Thyroid gland (tissue), 4 donors: ENCODE measurements around the gene MLNR.

Source experiments
- CTCF ChIP-seq, 6 experiments: fragments of 200-600 bp in 3 of 6; fragments of 450-650 bp in 3 of 6; sonication (generic) in 3 of 6; IDR thresholded peaks; one replicate each; pipeline ENCODE4 v1.5.1; 2016 to 2019; ENCODE audit warnings: antibody characterized with exemption in 6 of 6, mild to moderate bottlenecking in 2 of 6, inconsistent platforms in 1 of 6, moderate library complexity in 1 of 6
- POLR2A ChIP-seq, 2 donors: fragments of 450-650 bp; IDR thresholded peaks; one replicate each; pipeline ENCODE4 v1.6.1; 2017; ENCODE audit warnings: antibody characterized with exemption in 2 of 2, mild to moderate bottlenecking in 2 of 2, moderate library complexity in 1 of 2

DNA sequence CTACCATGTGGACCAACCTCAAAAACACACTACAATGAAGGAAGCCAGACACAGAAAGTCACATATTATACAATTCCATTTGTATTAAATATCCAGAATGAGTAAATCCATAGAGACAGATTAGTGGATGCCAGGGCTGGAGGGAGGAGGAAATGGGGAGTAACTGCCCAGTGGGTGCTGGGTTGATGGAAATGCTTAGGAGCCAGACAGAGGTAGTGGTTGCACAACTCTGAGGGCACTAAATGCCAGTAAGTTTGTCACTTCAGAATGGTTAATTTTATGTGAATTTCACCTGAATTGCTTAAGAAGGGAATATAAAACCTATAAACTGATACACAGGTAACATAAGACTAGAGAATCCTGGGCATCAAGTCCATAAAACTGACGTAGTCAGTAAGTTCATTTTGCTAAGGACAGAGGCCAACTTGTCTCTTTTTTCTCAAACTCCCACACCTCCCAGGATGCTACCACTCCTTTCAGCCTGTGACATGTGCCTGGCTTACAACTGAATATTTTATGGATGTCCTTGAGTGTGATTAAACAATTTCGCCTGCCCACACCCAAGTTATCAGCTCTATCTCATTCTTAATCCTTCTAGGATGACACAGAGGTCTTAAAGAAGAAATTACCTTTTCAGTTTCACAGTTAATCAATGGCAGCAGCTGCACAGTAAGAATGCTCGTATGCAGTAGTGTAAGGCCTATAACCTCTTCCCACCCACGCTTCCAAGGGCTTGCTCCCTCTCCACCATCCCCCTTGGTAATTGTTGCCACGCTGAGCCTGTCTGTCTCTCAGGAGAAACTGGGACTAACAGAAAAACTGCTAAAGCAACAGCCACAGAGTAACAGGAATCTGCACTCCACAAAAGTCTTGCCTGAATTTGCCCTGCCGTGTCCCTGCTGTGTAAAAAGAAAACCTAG lies 5.9 kb upstream of the MLNR start:
- TF ChIP-seq CTCF (IDR thresholded peaks at IDR 0.05) (no peak), POLR2A (IDR thresholded peaks at IDR 0.05) (no peak)
